ENCODE results near the gene CELF1. TPM values are rescaled to one million over a fixed set of nuclear protein-coding genes. Genes with fewer than 3 reads are reported as not detected.

Gene CELF1
- total RNA-seq, 1 experiment from 2014 or later: 157 TPM

DNA sequence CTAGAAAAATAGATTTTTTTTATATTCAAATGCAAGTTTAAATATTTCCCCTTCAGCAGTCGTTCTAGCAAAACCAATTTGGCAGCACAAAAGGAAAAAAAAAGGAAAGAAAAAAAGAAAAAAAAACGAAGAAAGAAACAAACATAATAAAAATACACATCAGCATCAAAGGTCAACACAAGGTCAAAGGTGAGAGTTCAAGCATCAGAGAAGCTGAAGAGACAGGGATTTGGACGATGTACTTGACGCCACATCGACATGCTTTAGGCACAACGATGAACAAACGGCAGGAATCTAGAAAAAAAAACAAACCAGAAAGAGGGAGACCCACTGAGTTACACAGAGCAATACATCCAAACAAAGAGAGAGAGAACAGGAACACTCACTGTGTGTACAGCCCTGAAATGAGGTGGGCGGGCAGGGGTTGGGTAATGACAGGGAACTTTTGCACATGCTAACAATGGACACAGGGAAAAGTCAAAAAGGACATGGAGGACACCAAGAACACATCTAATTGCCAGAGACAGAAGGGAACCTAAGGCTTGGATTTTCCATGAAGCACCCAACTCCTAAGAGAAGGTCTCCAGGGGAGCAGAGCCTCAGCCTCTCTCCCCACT, 84.2 kb downstream of the CELF1 start:
- no peak overlapping the region for H3K4me3 Mint-ChIP-seq (ENCODE audit: low read depth, unreplicated experiment)
- intact Hi-C loops (cut with micrococcal nuclease; ENCODE audit: unreplicated experiment): no loop called here
- H3K36me3 Mint-ChIP-seq (ENCODE audit: insufficient read depth, unreplicated experiment): peaks cover 60% of the 10 kb centered on the region
- no peak overlapping the region for H3K27ac Mint-ChIP-seq (ENCODE audit: unreplicated experiment)
- CTCF ChIA-PET: interaction anchor here (0.6 to 1.1 kb wide), 2 partner anchors 96 to 393 kb away, joined by 3 to 11 read pairs; partner anchors contain the start of gene PTPMT1
- H3K27me3 Mint-ChIP-seq (ENCODE audit: unreplicated experiment): no peaks in the 10 kb centered on the region
- H3K9me3 Mint-ChIP-seq (ENCODE audit: low read depth, unreplicated experiment): no peaks in the 10 kb centered on the region
- BruUV-seq (replicated peaks): no TSS peak
- no peaks in the 10 kb centered on the region for H3K4me1 Mint-ChIP-seq (ENCODE audit: low read depth, unreplicated experiment)
- TF ChIP-seq, protein P1, sequence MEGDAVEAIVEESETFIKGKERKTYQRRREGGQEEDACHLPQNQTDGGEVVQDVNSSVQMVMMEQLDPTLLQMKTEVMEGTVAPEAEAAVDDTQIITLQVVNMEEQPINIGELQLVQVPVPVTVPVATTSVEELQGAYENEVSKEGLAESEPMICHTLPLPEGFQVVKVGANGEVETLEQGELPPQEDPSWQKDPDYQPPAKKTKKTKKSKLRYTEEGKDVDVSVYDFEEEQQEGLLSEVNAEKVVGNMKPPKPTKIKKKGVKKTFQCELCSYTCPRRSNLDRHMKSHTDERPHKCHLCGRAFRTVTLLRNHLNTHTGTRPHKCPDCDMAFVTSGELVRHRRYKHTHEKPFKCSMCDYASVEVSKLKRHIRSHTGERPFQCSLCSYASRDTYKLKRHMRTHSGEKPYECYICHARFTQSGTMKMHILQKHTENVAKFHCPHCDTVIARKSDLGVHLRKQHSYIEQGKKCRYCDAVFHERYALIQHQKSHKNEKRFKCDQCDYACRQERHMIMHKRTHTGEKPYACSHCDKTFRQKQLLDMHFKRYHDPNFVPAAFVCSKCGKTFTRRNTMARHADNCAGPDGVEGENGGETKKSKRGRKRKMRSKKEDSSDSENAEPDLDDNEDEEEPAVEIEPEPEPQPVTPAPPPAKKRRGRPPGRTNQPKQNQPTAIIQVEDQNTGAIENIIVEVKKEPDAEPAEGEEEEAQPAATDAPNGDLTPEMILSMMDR (IDR thresholded peaks at IDR 0.05; ENCODE audit: unreplicated experiment): no peak
- no peak for DNase-seq

DNA sequence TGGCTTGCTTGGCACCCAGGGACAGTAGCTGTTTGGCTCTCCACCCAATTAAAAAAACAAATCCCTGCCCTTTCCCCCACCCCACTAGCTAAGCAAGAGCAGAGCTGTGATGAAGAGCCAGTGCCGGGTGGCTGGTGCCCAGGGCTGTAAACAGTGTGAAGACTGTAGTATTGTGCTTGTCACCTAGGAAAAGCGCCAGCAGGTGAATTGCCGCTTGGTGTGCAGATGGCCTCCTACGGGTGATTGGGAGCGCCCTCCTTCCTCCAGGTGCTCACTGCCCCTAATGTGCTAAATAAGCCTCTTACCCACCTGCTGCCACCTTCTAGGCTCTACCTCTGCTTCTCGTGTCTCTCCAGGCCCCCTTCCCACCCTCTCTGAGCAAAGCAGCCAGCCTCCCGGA, 85.6 kb downstream of the CELF1 start:
- Mint-ChIP-seq H3K36me3 (ENCODE audit: insufficient read depth, unreplicated experiment) (peaks cover 49% of the 10 kb centered on the region), H3K27ac (ENCODE audit: unreplicated experiment) (no peak overlapping the region), H3K4me1 (ENCODE audit: low read depth, unreplicated experiment) (no peaks in the 10 kb centered on the region), H3K27me3 (ENCODE audit: unreplicated experiment) (no peaks in the 10 kb centered on the region), H3K9me3 (ENCODE audit: low read depth, unreplicated experiment) (no peaks in the 10 kb centered on the region), H3K4me3 (ENCODE audit: low read depth, unreplicated experiment) (no peak overlapping the region)
- DNase-seq: no peak
- intact Hi-C loops (cut with micrococcal nuclease; ENCODE audit: unreplicated experiment): no loop called here
- CTCF ChIA-PET: no interaction called here
- BruUV-seq (replicated peaks): no TSS peak
- TF ChIP-seq, protein P1 (IDR thresholded peaks at IDR 0.05; ENCODE audit: unreplicated experiment): no peak

DNA sequence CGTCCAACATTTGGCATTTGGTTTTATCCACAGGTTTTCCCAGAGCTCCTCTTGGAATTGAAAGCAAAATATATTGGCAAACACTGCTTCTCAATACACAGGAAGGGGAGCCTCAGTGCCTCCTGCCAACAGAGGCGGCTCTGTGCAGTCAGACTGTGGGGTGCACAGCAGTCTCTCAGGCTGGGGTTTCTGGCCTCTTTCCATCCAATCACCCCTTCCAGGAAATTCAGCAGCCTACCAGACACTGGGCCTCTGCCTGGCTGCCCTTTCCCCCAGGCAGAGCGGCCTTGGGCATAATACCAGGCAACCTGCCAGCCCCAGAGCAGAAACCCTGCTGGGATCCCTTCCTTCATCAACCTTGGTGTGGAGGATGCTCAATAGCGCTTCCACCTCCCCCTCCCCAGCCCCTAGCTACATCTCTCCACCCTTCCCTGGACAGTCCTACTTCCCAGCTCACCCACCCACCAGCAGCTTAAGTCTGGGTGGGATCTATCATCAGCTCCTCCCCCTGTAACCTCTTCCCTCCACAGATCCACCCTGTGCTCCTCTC, 86.2 kb downstream of the CELF1 start:
- Mint-ChIP-seq H3K36me3 (ENCODE audit: insufficient read depth, unreplicated experiment) (peaks cover 43% of the 10 kb centered on the region), H3K27me3 (ENCODE audit: unreplicated experiment) (no peaks in the 10 kb centered on the region), H3K4me3 (ENCODE audit: low read depth, unreplicated experiment) (no peak overlapping the region), H3K27ac (ENCODE audit: unreplicated experiment) (no peak overlapping the region), H3K9me3 (ENCODE audit: low read depth, unreplicated experiment) (no peaks in the 10 kb centered on the region), H3K4me1 (ENCODE audit: low read depth, unreplicated experiment) (no peaks in the 10 kb centered on the region)
- CTCF ChIA-PET: no interaction called here
- TF ChIP-seq, protein P1 (IDR thresholded peaks at IDR 0.05; ENCODE audit: unreplicated experiment): no peak
- DNase-seq: no peak
- no TSS peak for BruUV-seq (replicated peaks)
- intact Hi-C loops (cut with micrococcal nuclease; ENCODE audit: unreplicated experiment): no loop called here

DNA sequence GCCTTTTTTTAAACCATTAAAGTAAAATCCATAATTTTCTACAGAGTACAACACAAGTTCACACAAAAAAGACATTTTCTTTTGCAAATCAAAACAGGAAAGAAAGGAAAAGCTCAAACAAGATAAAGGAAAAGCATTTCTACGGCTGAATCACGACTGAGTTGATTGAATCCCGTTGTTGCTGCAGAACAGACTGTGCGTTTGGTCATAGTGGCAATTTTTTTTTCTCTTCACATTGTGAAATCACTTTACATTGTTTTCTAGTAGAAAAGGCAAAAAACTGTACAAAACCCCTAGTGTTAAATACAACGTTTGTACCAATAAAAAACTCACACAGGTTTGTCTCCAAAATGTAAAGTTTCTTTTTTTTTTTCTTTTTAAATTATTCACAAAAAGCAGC, 86.7 kb downstream of the CELF1 start:
- TF ChIP-seq, protein P1 (IDR thresholded peaks at IDR 0.05; ENCODE audit: unreplicated experiment): no peak
- no peaks in the 10 kb centered on the region for H3K27me3 Mint-ChIP-seq (ENCODE audit: unreplicated experiment)
- no peak overlapping the region for H3K27ac Mint-ChIP-seq (ENCODE audit: unreplicated experiment)
- no peaks in the 10 kb centered on the region for H3K4me1 Mint-ChIP-seq (ENCODE audit: low read depth, unreplicated experiment)
- H3K9me3 Mint-ChIP-seq (ENCODE audit: low read depth, unreplicated experiment): no peaks in the 10 kb centered on the region
- intact Hi-C loops (cut with micrococcal nuclease; ENCODE audit: unreplicated experiment): no loop called here
- H3K36me3 Mint-ChIP-seq (ENCODE audit: insufficient read depth, unreplicated experiment): peaks cover 38% of the 10 kb centered on the region
- CTCF ChIA-PET: no interaction called here
- BruUV-seq (replicated peaks): no TSS peak
- no peak for DNase-seq
- H3K4me3 Mint-ChIP-seq (ENCODE audit: low read depth, unreplicated experiment): no peak overlapping the region

All from Calu3 (cell line).